AG10803 (cell line): ENCODE measurements around the gene GATD1.
A peak's percentile ranks its signal among the peaks of the same experiment; 100 is the strongest.
"Not testable (repeated sequence)": the region's sequence is repeated elsewhere in the genome, so short reads cannot be mapped to it uniquely, and the experiment has no call there.

Experiments used
- DNase-seq: peaks from one replicate; pipeline ENCODE4 v3.0.0; 2010; ENCODE audit warnings: low read depth
- H3K4me3 ChIP-seq: 2 replicates; pipeline ENCODE4 v1.5.1; 2011; ENCODE audit warnings: mild to moderate bottlenecking, low read length, control low read depth
- TF ChIP-seq, protein P1 (sequence below): conservative IDR thresholded peaks from 2 replicates; pipeline ENCODE4 v1.5.1; 2011; ENCODE audit warnings: mild to moderate bottlenecking, low read length, control low read depth, inconsistent platforms

GATD1 gene

DNA sequence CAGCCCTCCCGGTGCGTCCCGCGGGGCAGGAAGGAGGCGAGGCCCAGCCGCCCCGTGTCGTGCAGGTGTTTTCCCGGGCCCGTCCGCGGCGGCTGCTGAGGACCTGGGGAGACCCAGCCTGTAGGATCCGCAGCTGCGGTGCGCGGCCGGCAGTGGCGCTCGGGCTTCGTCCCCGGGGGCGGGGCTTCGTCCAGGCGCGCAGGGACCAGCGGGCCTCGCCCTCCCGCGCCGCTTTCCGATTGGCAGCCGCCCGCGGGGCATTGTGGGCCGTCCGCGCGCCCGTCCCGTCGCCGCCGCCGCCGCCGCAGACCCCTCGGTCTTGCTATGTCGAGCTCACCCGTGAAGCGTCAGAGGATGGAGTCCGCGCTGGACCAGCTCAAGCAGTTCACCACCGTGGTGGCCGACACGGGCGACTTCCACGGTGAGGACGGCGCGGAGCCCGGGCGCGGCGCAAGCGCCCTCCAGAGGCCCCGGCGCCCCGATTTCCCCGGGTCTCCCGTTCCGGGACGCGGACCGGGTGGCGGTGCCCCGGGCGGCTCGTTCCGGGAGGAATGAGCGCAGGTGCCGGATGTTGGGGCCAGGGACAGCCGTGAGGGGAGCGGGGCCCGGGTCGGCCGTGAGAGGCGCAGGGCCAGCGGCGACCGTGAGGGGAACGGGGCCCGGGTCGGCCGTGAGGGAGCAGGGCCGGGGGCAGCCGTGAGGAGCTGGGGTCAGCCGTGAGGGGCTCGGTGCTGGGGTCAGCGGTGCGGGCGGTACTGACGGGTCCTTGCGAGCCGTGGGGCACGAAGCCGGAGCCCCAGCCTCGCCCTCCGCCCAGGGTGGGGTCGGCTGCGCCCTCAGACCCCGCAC lies 29.9 kb downstream of the GATD1 start, which contains the start of gene TALDO1:
TALDO1 (plus strand) TSS at position 307 of the 849 bp plus-strand sequence; CDS start at position 325, 18 bp downstream.
- peak; percentile 76 for DNase-seq
- H3K4me3 ChIP-seq, result peak within 1 kb of the TSS; percentile 73
- TF ChIP-seq, protein P1, sequence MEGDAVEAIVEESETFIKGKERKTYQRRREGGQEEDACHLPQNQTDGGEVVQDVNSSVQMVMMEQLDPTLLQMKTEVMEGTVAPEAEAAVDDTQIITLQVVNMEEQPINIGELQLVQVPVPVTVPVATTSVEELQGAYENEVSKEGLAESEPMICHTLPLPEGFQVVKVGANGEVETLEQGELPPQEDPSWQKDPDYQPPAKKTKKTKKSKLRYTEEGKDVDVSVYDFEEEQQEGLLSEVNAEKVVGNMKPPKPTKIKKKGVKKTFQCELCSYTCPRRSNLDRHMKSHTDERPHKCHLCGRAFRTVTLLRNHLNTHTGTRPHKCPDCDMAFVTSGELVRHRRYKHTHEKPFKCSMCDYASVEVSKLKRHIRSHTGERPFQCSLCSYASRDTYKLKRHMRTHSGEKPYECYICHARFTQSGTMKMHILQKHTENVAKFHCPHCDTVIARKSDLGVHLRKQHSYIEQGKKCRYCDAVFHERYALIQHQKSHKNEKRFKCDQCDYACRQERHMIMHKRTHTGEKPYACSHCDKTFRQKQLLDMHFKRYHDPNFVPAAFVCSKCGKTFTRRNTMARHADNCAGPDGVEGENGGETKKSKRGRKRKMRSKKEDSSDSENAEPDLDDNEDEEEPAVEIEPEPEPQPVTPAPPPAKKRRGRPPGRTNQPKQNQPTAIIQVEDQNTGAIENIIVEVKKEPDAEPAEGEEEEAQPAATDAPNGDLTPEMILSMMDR, result no peak

DNA sequence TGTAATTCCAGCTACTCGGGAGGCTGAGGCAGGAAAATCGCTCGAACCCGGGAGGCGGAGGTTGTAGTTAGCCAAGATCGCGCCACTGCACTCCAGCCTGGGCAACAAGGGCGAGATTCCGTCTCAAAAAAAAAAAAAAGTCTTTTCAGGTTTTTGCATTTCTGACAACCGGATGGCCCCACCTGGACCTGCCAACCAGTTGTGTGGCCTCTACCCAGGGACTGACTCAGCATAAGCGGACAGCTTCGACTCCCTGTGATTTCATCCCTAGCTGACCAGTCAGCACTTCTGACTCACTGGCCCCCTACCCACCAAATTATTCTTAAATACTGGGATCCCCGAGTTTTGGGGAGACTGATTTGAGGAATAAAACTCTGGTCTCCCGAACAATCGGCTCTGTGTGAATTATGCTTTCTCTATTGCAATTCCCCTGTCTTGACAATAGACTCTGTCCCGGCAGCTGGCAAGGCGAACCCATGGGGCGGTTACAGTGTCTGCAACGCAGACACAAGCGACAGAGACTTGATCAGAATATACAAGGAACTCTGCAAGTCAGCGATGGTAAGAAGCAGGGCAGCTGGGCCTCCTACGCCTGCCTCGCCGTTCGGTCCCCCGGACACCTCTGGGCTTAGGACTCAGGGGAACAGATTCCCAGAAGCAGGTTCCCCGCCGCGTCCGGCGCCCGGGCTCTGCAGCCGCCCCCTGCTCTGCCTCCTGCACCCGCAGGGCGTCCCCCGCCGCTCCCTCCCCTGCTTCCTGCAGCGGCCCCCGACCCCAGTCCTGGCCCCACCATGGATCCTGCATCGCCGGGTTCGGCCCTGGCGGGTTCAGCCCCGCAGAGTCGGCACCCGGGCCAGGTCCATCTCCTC lies 30.8 kb downstream of the GATD1 start:
- peak overlapping the region; percentile 64 for H3K4me3 ChIP-seq
- TF ChIP-seq, protein P1, result no peak
- DNase-seq, result no peak

GRCh38 chr11:745428-745827 lies 31.9 kb downstream of the GATD1 start:
- TF ChIP-seq, protein P1, result no peak
- no peak for DNase-seq
- no peak overlapping the region for H3K4me3 ChIP-seq

DNA sequence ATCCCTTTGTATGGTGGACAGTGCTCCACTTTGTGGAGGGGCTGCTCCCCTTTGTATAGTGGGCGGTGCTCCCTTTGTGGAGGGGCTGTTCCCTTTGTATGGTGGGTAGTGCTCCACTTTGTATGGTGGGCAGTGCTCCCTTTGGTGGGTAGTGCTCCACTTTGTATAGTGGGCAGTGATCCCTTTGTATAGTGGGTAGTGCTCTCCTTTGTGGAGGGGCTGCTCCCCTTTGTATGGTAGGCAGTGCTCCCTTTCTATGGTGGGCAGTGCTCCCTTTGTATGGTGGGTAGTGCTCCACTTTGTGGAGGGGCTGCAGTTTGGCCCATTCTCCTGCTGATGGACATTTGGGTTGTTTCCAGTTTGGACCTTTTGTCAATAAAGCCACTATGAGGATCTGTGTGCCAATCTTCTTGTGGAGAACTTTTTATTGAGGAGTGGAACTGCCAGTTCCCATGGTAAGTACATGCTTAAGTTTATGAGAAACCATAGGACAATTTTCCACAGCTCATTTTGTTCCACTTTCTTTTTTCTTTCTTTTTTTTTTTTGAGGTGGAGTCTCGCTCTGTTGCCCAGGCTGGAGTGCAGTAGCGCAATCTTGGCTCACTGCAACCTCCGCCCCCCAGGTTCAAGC lies 34.6 kb downstream of the GATD1 start:
- no peak overlapping the region for H3K4me3 ChIP-seq
- TF ChIP-seq, protein P1, result no peak
- no peak for DNase-seq

DNA sequence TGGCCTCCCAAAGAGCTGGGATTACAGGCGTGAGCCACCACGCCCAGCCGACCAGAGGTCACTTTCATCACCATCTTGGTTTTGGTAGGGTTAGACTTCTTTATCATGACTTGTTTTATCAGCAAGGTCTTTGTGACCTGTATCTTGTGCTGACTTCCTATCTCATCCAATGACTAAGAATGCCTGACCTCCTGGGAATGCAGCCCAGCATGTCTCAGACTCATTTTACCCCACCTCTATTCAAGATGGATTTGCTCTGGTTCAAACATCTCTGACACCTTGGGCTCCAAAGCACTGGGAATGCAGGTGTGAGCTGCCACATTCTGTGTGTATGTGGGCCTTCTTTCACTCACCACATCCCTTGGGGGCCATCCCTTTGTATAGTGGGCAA lies 35.1 kb downstream of the GATD1 start:
- no peak overlapping the region for H3K4me3 ChIP-seq
- no peak for DNase-seq
- TF ChIP-seq, protein P1, result no peak

DNA sequence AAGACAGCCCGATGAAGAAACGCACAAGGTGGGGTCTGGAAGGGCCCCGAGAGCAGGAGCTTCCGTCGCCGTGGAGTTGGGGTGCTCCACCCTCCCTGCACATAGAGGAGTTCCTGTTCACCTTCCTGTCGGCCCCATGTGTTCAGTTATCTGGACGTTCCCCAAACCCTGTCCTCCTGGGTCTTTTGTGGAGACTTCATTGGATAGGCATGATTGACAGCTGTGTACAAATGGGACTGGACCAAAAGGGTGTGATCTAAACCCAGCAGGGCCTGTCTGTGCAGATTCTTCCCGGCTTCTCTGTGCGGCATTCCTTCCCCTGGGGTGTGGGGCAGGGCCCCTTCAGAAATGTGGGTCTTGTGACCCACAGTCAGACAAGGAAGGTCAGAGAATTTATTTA lies 39.4 kb downstream of the GATD1 start:
- not testable (repeated sequence) for H3K4me3 ChIP-seq, DNase-seq

DNA sequence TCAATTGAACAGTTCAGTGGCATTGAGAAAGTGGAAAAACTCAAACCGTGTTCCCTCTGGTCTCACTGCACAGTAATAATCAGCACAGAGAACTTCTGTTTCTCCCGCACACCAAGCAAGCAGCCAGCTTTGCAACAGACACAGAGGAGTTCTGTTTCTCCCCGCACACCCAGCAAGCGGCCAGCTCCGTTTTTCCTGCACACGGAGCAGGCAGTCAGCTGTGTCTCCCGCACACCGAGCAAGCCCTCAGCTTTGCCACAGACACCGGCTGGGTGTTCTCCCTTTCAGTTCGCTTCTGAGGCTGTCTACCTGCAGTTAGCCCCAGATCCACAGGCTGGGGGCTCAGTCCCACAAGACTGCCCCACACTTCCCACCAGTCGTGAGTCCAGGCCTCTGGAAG lies 39.9 kb downstream of the GATD1 start:
- no peak overlapping the region for H3K4me3 ChIP-seq
- TF ChIP-seq, protein P1, result no peak
- no peak for DNase-seq

DNA sequence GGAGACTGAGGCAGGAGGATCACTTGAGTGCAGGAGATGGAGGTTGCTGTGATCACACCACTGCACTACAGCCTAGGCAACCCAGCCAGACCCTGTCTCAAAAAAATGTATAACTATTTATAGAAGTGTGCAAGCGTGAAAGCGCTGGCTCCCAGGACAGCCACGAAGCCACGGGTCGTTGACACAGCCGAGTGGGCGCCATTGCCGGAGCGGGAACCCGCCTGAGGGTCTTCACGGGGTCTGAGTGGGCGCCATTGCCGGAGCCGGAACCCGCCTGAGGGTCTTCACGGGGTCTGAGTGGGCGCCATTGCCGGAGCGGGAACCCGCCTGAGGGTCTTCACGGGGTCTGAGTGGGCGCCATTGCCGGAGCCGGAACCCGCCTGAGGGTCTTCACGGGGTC lies 42.7 kb downstream of the GATD1 start:
- not testable (repeated sequence) for H3K4me3 ChIP-seq, DNase-seq
